ENCODE data around the gene TMEM236.

The TMEM236 gene

GRCh38 chr10:17764142-17764541, 12.1 kb downstream of the TMEM236 start:
- DNase-seq = no peak
- no peak for ATAC-seq
- H3K27me3 Mint-ChIP-seq = peaks cover 4% of the 10 kb centered on the region
- no peak overlapping the region for H3K27ac Mint-ChIP-seq
- H3K4me1 Mint-ChIP-seq = no peaks in the 10 kb centered on the region
- no peak overlapping the region for H3K4me3 Mint-ChIP-seq
- no peaks in the 10 kb centered on the region for H3K9me3 Mint-ChIP-seq
- H3K36me3 Mint-ChIP-seq (ENCODE audit: low read depth) = no peaks in the 10 kb centered on the region

GRCh38 chr10:17765602-17766001, 13.6 kb downstream of the TMEM236 start:
- Mint-ChIP-seq H3K9me3 (no peaks in the 10 kb centered on the region), H3K27me3 (peaks cover 4% of the 10 kb centered on the region), H3K4me1 (no peaks in the 10 kb centered on the region), H3K36me3 (ENCODE audit: low read depth) (no peaks in the 10 kb centered on the region), H3K27ac (no peak overlapping the region), H3K4me3 (no peak overlapping the region)
- ATAC-seq (no peak), DNase-seq (no peak)

- ATAC-seq = no peak
- Mint-ChIP-seq H3K27ac (no peak overlapping the region), H3K9me3 (no peaks in the 10 kb centered on the region), H3K36me3 (ENCODE audit: low read depth) (no peaks in the 10 kb centered on the region), H3K4me3 (no peak overlapping the region), H3K27me3 (peaks cover 4% of the 10 kb centered on the region), H3K4me1 (no peaks in the 10 kb centered on the region)
- DNase-seq = no peak
These were observed 14.7 kb downstream of the TMEM236 start for GRCh38 chr10:17766731-17767130.

GRCh38 chr10:17768496-17768895, 16.5 kb downstream of the TMEM236 start:
- H3K36me3 Mint-ChIP-seq (ENCODE audit: low read depth) = no peaks in the 10 kb centered on the region
- H3K27me3 Mint-ChIP-seq = peaks cover 3% of the 10 kb centered on the region
- H3K27ac Mint-ChIP-seq = no peak overlapping the region
- H3K4me3 Mint-ChIP-seq = no peak overlapping the region
- no peak for DNase-seq
- H3K9me3 Mint-ChIP-seq = no peaks in the 10 kb centered on the region
- ATAC-seq = no peak
- H3K4me1 Mint-ChIP-seq = no peaks in the 10 kb centered on the region

- Mint-ChIP-seq H3K36me3 (ENCODE audit: low read depth) (no peaks in the 10 kb centered on the region), H3K9me3 (no peaks in the 10 kb centered on the region), H3K27ac (no peak overlapping the region), H3K4me1 (no peaks in the 10 kb centered on the region), H3K27me3 (peaks cover 3% of the 10 kb centered on the region), H3K4me3 (no peak overlapping the region)
- no peak for ATAC-seq
- no peak for DNase-seq
These were observed 17.0 kb downstream of the TMEM236 start for GRCh38 chr10:17768957-17769356.

GRCh38 chr10:17771017-17771416, 19.0 kb downstream of the TMEM236 start:
- Mint-ChIP-seq H3K4me1 (no peaks in the 10 kb centered on the region), H3K4me3 (no peak overlapping the region), H3K27me3 (no peaks in the 10 kb centered on the region), H3K27ac (no peak overlapping the region), H3K36me3 (ENCODE audit: low read depth) (no peaks in the 10 kb centered on the region), H3K9me3 (no peaks in the 10 kb centered on the region)
- ATAC-seq (no peak), DNase-seq (no peak)

GRCh38 chr10:17779784-17780183, 27.8 kb downstream of the TMEM236 start:
- Mint-ChIP-seq H3K9me3 (no peaks in the 10 kb centered on the region), H3K4me3 (no peak overlapping the region), H3K27ac (no peak overlapping the region), H3K27me3 (no peaks in the 10 kb centered on the region), H3K4me1 (peaks cover 4% of the 10 kb centered on the region), H3K36me3 (ENCODE audit: low read depth) (no peaks in the 10 kb centered on the region)
- DNase-seq = no peak
- no peak for ATAC-seq

GRCh38 chr10:17780727-17781126, 28.7 kb downstream of the TMEM236 start:
- no peak for ATAC-seq
- no peaks in the 10 kb centered on the region for H3K9me3 Mint-ChIP-seq
- H3K4me3 Mint-ChIP-seq = no peak overlapping the region
- no peaks in the 10 kb centered on the region for H3K36me3 Mint-ChIP-seq (ENCODE audit: low read depth)
- peaks cover 4% of the 10 kb centered on the region for H3K4me1 Mint-ChIP-seq
- H3K27ac Mint-ChIP-seq = no peak overlapping the region
- H3K27me3 Mint-ChIP-seq = no peaks in the 10 kb centered on the region
- DNase-seq = no peak

- ATAC-seq (no peak), DNase-seq (no peak)
- Mint-ChIP-seq H3K4me1 (peaks cover 4% of the 10 kb centered on the region), H3K9me3 (no peaks in the 10 kb centered on the region), H3K27ac (no peak overlapping the region), H3K4me3 (no peak overlapping the region), H3K36me3 (ENCODE audit: low read depth) (no peaks in the 10 kb centered on the region), H3K27me3 (no peaks in the 10 kb centered on the region)
These were observed 29.9 kb downstream of the TMEM236 start for GRCh38 chr10:17781856-17782255.

- no peak overlapping the region for H3K4me3 Mint-ChIP-seq
- H3K4me1 Mint-ChIP-seq = peaks cover 4% of the 10 kb centered on the region
- no peaks in the 10 kb centered on the region for H3K27me3 Mint-ChIP-seq
- H3K9me3 Mint-ChIP-seq = no peaks in the 10 kb centered on the region
- H3K36me3 Mint-ChIP-seq (ENCODE audit: low read depth) = no peaks in the 10 kb centered on the region
- ATAC-seq (no peak), DNase-seq (no peak)
- no peak overlapping the region for H3K27ac Mint-ChIP-seq
These were observed 31.1 kb downstream of the TMEM236 start for GRCh38 chr10:17782921-17783665.

- Mint-ChIP-seq H3K4me3 (no peak overlapping the region), H3K27ac (no peak overlapping the region), H3K36me3 (ENCODE audit: low read depth) (no peaks in the 10 kb centered on the region), H3K9me3 (no peaks in the 10 kb centered on the region), H3K4me1 (peaks cover 4% of the 10 kb centered on the region), H3K27me3 (no peaks in the 10 kb centered on the region)
- no peak for ATAC-seq
- DNase-seq = no peak
These were observed 31.8 kb downstream of the TMEM236 start for GRCh38 chr10:17783751-17784150.

GRCh38 chr10:17784688-17785087, 32.7 kb downstream of the TMEM236 start:
- no peak overlapping the region for H3K4me3 Mint-ChIP-seq
- no peaks in the 10 kb centered on the region for H3K9me3 Mint-ChIP-seq
- no peak overlapping the region for H3K27ac Mint-ChIP-seq
- DNase-seq (no peak), ATAC-seq (no peak)
- peaks cover 4% of the 10 kb centered on the region for H3K4me1 Mint-ChIP-seq
- no peaks in the 10 kb centered on the region for H3K27me3 Mint-ChIP-seq
- H3K36me3 Mint-ChIP-seq (ENCODE audit: low read depth) = no peaks in the 10 kb centered on the region

GRCh38 chr10:17785276-17785930, 33.4 kb downstream of the TMEM236 start:
- no peak for DNase-seq
- H3K4me3 Mint-ChIP-seq = no peak overlapping the region
- H3K36me3 Mint-ChIP-seq (ENCODE audit: low read depth) = no peaks in the 10 kb centered on the region
- H3K27ac Mint-ChIP-seq = no peak overlapping the region
- no peaks in the 10 kb centered on the region for H3K27me3 Mint-ChIP-seq
- H3K4me1 Mint-ChIP-seq = peaks cover 4% of the 10 kb centered on the region
- ATAC-seq = no peak
- no peaks in the 10 kb centered on the region for H3K9me3 Mint-ChIP-seq

GRCh38 chr10:17787087-17787961, 35.3 kb downstream of the TMEM236 start:
- H3K27me3 Mint-ChIP-seq = peaks cover 3% of the 10 kb centered on the region
- peaks cover 4% of the 10 kb centered on the region for H3K4me1 Mint-ChIP-seq
- H3K27ac Mint-ChIP-seq = no peak overlapping the region
- DNase-seq (no peak), ATAC-seq (no peak)
- no peaks in the 10 kb centered on the region for H3K9me3 Mint-ChIP-seq
- no peak overlapping the region for H3K4me3 Mint-ChIP-seq
- no peaks in the 10 kb centered on the region for H3K36me3 Mint-ChIP-seq (ENCODE audit: low read depth)

GRCh38 chr10:17788646-17789045, 36.6 kb downstream of the TMEM236 start:
- Mint-ChIP-seq H3K27ac (no peak overlapping the region), H3K36me3 (ENCODE audit: low read depth) (no peaks in the 10 kb centered on the region), H3K9me3 (no peaks in the 10 kb centered on the region), H3K4me1 (peaks cover 7% of the 10 kb centered on the region), H3K27me3 (peaks cover 3% of the 10 kb centered on the region), H3K4me3 (no peak overlapping the region)
- ATAC-seq = no peak
- no peak for DNase-seq

Measured in activated naive CD8-positive, alpha-beta T cell treated with anti-CD3 and anti-CD28 coated beads, Interleukin-2, amount 50 U/mL, for 24 hours (primary cell).